Uterus (tissue), 2 donors: ENCODE data around the gene PDPN.

Experiments
- CTCF ChIP-seq, 4 experiments: fragments of 200-600 bp in 2 of 4; fragments of 450-650 bp in 2 of 4; sonication (generic) in 2 of 4; IDR thresholded peaks; one replicate each; pipeline ENCODE4 v1.5.1; 2016 to 2019; ENCODE audit warnings: antibody characterized with exemption in 4 of 4, mild to moderate bottlenecking in 2 of 4, moderate library complexity in 1 of 4
- POLR2A ChIP-seq, 2 donors: fragments of 450-650 bp; IDR thresholded peaks; one replicate each; pipeline ENCODE4 v1.6.1; 2016; ENCODE audit warnings: antibody characterized with exemption in 2 of 2, mild to moderate bottlenecking in 1 of 2, moderate library complexity in 1 of 2

GRCh38 chr1:13536571-13536970, 47.1 kb upstream of the PDPN start:
- TF ChIP-seq CTCF (IDR thresholded peaks at IDR 0.05) (no peak), POLR2A (IDR thresholded peaks at IDR 0.05) (no peak)
